ENCODE results near the gene RACGAP1. TPM values are rescaled to one million over a fixed set of nuclear protein-coding genes. Genes with fewer than 3 reads are reported as not detected.

The RACGAP1 gene
- polyA plus RNA-seq, 4 donors: 3.5 to 25.9 (median 14.4) TPM

- no peaks in the 10 kb centered on the region for H3K9me3 ChIP-seq (ENCODE audit: control insufficient read depth in 2 of 2, insufficient read depth in 1 of 2, low read depth in 1 of 2, low read length in 1 of 2)
- DNase-seq (no peak), FAIRE-seq (no peak)
- 87 to 91% (median 89%) methylated on average over 6 of the region's 6 CpGs for WGBS, 3 donors
- H3K4me3 ChIP-seq (ENCODE audit: low read depth in 1 of 3, low read length in 3 of 3): no peak overlapping the region
- peaks cover 0 to 5% (median 0%) of the 10 kb centered on the region in 3 donors for H3K4me1 ChIP-seq (ENCODE audit: control insufficient read depth in 3 of 3, insufficient read depth in 2 of 3, low read depth in 1 of 3, low read length in 2 of 3)
- H3K27ac ChIP-seq (ENCODE audit: low read depth in 1 of 3, low read length in 2 of 3): no peak overlapping the region
- no peaks in the 10 kb centered on the region for H3K36me3 ChIP-seq (ENCODE audit: control insufficient read depth in 3 of 3, insufficient read depth in 2 of 3, low read depth in 1 of 3, low read length in 3 of 3)
- H3K27me3 ChIP-seq (ENCODE audit: control insufficient read depth in 3 of 3, insufficient read depth in 3 of 3, low read length in 3 of 3): peaks cover 0 to 3% (median 0%) of the 10 kb centered on the region in 3 donors
Measured at GRCh38 chr12:50042693-50043092, 17.4 kb upstream of the RACGAP1 start.

DNA sequence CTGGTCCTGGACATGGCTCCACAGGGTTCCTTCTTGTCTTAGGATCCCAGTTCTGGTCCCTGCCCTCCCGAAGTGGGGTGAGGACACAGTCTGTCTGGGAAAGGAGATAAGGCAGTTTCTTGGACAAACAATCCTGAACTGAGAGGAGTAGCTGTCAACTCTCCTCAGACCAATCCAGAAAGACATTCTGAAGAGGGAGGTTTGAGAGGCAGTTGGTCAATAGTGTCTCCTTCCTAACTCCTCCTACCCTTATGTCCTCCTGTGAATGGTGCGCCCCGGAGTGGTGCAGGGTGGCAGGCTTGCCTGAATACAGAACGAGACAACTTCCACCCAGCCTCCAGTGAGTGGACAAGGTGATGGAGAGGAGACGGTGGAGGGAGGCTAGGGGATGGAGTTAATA is 16.7 kb upstream of the RACGAP1 start:
- Histone ChIP-seq H3K27me3 (ENCODE audit: control insufficient read depth in 3 of 3, insufficient read depth in 3 of 3, low read length in 3 of 3) (no peaks in the 10 kb centered on the region), H3K4me3 (ENCODE audit: low read depth in 1 of 3, low read length in 3 of 3) (no peak overlapping the region), H3K27ac (ENCODE audit: low read depth in 1 of 3, low read length in 2 of 3) (no peak overlapping the region), H3K36me3 (ENCODE audit: control insufficient read depth in 3 of 3, insufficient read depth in 2 of 3, low read depth in 1 of 3, low read length in 3 of 3) (no peaks in the 10 kb centered on the region), H3K4me1 (ENCODE audit: control insufficient read depth in 3 of 3, insufficient read depth in 2 of 3, low read depth in 1 of 3, low read length in 2 of 3) (peaks cover 0 to 5% (median 0%) of the 10 kb centered on the region in 3 donors), H3K9me3 (ENCODE audit: control insufficient read depth in 2 of 2, insufficient read depth in 1 of 2, low read depth in 1 of 2, low read length in 1 of 2) (no peaks in the 10 kb centered on the region)
- DNase-seq (no peak), FAIRE-seq (no peak)
- 73 to 82% (median 74%) methylated on average over 5 of the region's 5 CpGs for WGBS, 3 donors

DNA sequence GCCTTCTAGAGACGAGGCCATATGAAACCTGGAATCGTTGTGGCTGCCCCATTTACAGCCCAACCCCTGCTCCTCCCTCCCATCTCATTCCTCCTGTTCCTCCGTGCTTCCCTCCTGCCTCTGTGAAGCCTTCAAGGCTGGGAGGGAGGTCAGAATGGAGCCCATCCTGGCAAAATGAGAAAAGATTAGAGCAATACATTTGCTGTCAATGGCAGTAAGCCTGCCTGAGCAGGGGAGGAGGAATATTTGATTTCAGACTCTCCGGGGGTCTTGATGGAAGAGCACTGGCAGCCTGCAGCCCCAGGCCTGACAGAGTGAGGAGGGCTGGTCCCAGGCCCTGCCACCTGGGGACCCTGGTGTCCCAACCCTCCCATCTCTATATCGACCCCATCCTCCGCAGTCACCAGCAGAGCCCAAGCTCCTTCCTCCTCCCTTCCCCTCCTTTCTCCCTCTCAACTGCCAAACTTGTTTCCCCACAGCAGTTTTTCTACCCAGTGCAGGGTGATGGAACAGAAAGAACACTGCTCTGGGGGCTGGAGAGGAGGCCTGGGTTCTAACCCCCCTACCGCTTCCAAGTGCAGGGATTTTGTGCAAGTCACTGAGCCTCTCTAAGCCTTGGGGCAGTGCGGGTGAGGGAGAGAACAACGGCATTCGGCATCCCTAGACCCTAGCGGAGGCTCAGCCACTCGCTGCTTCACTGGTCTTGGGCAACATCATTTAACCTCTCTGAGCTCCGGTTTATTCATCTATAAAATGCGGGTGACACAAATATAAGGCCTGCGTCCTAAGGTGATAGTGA is 16.0 kb upstream of the RACGAP1 start:
- no peak overlapping the region for H3K4me3 ChIP-seq (ENCODE audit: low read depth in 1 of 3, low read length in 3 of 3)
- H3K9me3 ChIP-seq (ENCODE audit: control insufficient read depth in 2 of 2, insufficient read depth in 1 of 2, low read depth in 1 of 2, low read length in 1 of 2): no peaks in the 10 kb centered on the region
- no peak overlapping the region for H3K27ac ChIP-seq (ENCODE audit: low read depth in 1 of 3, low read length in 2 of 3)
- no peaks in the 10 kb centered on the region for H3K36me3 ChIP-seq (ENCODE audit: control insufficient read depth in 3 of 3, insufficient read depth in 2 of 3, low read depth in 1 of 3, low read length in 3 of 3)
- DNase-seq (no peak), FAIRE-seq (no peak)
- H3K4me1 ChIP-seq (ENCODE audit: control insufficient read depth in 3 of 3, insufficient read depth in 2 of 3, low read depth in 1 of 3, low read length in 2 of 3): peaks cover 0 to 5% (median 0%) of the 10 kb centered on the region in 3 donors
- H3K27me3 ChIP-seq (ENCODE audit: control insufficient read depth in 3 of 3, insufficient read depth in 3 of 3, low read length in 3 of 3): peaks cover 0 to under 1% (median 0%) of the 10 kb centered on the region in 3 donors
- 79 to 85% (median 81%) methylated on average over 15 of the region's 15 CpGs for WGBS, 3 donors

- FAIRE-seq (no peak), DNase-seq (no peak)
- H3K4me3 ChIP-seq (ENCODE audit: low read depth in 1 of 3, low read length in 3 of 3): no peak overlapping the region
- H3K36me3 ChIP-seq (ENCODE audit: control insufficient read depth in 3 of 3, insufficient read depth in 2 of 3, low read depth in 1 of 3, low read length in 3 of 3): no peaks in the 10 kb centered on the region
- H3K27ac ChIP-seq (ENCODE audit: low read depth in 1 of 3, low read length in 2 of 3): no peak overlapping the region
- H3K27me3 ChIP-seq (ENCODE audit: control insufficient read depth in 3 of 3, insufficient read depth in 3 of 3, low read length in 3 of 3): peaks cover 0 to 4% (median 0%) of the 10 kb centered on the region in 3 donors
- no peaks in the 10 kb centered on the region for H3K9me3 ChIP-seq (ENCODE audit: control insufficient read depth in 2 of 2, insufficient read depth in 1 of 2, low read depth in 1 of 2, low read length in 1 of 2)
- 73 to 79% (median 73%) methylated on average over 4 of the region's 4 CpGs for WGBS, 3 donors
- H3K4me1 ChIP-seq (ENCODE audit: control insufficient read depth in 3 of 3, insufficient read depth in 2 of 3, low read depth in 1 of 3, low read length in 2 of 3): peaks cover 0 to 5% (median 0%) of the 10 kb centered on the region in 3 donors
Measured at GRCh38 chr12:50040657-50041056, 15.4 kb upstream of the RACGAP1 start.

DNA sequence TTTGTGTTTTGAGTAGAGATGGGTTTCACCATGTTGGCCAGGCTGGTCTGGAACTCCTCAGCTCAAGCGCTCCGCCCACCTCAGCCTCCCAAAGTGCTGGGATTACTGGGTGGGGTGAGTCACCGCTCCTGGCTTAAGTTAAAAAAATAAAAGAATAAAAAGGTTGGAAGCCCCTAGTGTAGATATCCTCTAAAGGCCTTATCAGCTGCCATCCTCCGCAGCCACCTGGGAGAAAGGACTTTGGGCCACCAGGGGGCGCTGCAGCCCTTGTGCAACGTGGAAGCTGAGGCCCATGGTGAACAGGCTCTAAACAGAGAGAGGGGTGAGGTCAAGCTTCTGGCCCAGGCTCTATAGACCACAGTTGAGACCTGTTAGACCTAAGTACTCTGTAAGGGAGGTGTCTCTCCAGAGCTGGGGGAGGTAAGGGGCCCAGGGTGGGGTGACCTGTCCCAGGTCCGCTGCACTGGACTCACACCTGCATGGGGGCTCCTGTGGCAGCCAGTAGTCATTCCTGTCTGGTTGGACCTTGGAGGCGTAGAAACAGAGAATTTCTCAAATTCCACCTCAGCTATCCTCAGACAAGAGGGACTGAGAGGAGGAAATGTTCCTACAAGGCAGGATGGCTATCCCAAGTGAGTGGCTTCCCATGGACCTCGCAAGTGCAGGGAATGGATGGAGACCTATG is 14.0 kb upstream of the RACGAP1 start:
- Histone ChIP-seq H3K4me1 (ENCODE audit: control insufficient read depth in 3 of 3, insufficient read depth in 2 of 3, low read depth in 1 of 3, low read length in 2 of 3) (peaks cover 0 to 5% (median 0%) of the 10 kb centered on the region in 3 donors), H3K36me3 (ENCODE audit: control insufficient read depth in 3 of 3, insufficient read depth in 2 of 3, low read depth in 1 of 3, low read length in 3 of 3) (no peaks in the 10 kb centered on the region), H3K27ac (ENCODE audit: low read depth in 1 of 3, low read length in 2 of 3) (no peak overlapping the region), H3K9me3 (ENCODE audit: control insufficient read depth in 2 of 2, insufficient read depth in 1 of 2, low read depth in 1 of 2, low read length in 1 of 2) (no peaks in the 10 kb centered on the region), H3K27me3 (ENCODE audit: control insufficient read depth in 3 of 3, insufficient read depth in 3 of 3, low read length in 3 of 3) (peaks cover 0 to 4% (median 0%) of the 10 kb centered on the region in 3 donors), H3K4me3 (ENCODE audit: low read depth in 1 of 3, low read length in 3 of 3) (no peak overlapping the region)
- 48 to 50% (median 50%) methylated on average over 9 of the region's 9 CpGs for WGBS, 3 donors
- DNase-seq: peak; percentile 74 to 88
- no peak for FAIRE-seq

DNA sequence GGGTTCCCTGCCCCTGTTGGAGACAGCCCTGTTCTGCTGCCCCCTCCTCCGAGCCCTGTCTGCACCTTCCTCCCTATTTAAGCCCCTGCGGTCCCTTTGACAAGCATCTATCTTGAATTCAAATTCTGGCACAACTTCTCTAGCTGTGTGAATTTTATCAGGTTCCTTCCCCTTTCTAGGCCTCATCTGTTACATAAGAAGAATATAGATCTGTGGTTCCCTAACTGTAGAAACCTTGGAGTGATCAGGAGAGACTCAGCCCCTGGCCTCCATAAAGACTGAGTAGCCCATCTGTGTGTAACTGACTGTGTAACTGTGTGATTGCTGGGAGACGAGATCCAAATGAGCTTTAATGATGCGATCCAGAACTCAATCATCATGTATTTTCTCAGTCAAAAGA is 13.0 kb upstream of the RACGAP1 start:
- peaks cover 0 to 4% (median 0%) of the 10 kb centered on the region in 3 donors for H3K27me3 ChIP-seq (ENCODE audit: control insufficient read depth in 3 of 3, insufficient read depth in 3 of 3, low read length in 3 of 3)
- H3K4me3 ChIP-seq (ENCODE audit: low read depth in 1 of 3, low read length in 3 of 3): no peak overlapping the region
- 86 to 93% (median 88%) methylated on average over 4 of the region's 4 CpGs for WGBS, 3 donors
- no peaks in the 10 kb centered on the region for H3K36me3 ChIP-seq (ENCODE audit: control insufficient read depth in 3 of 3, insufficient read depth in 2 of 3, low read depth in 1 of 3, low read length in 3 of 3)
- FAIRE-seq (no peak), DNase-seq (no peak)
- no peaks in the 10 kb centered on the region for H3K9me3 ChIP-seq (ENCODE audit: control insufficient read depth in 2 of 2, insufficient read depth in 1 of 2, low read depth in 1 of 2, low read length in 1 of 2)
- no peak overlapping the region for H3K27ac ChIP-seq (ENCODE audit: low read depth in 1 of 3, low read length in 2 of 3)
- peaks cover 0 to 5% (median 0%) of the 10 kb centered on the region in 3 donors for H3K4me1 ChIP-seq (ENCODE audit: control insufficient read depth in 3 of 3, insufficient read depth in 2 of 3, low read depth in 1 of 3, low read length in 2 of 3)

GRCh38 chr12:50032854-50033581 is 7.7 kb upstream of the RACGAP1 start:
- Histone ChIP-seq H3K27me3 (ENCODE audit: control insufficient read depth in 3 of 3, insufficient read depth in 3 of 3, low read length in 3 of 3) (peaks cover 0 to 6% (median 0%) of the 10 kb centered on the region in 3 donors), H3K27ac (ENCODE audit: low read depth in 1 of 3, low read length in 2 of 3) (peak overlapping the region in 1 of 3 donors; percentile 79), H3K4me1 (ENCODE audit: control insufficient read depth in 3 of 3, insufficient read depth in 2 of 3, low read depth in 1 of 3, low read length in 2 of 3) (no peaks in the 10 kb centered on the region), H3K4me3 (ENCODE audit: low read depth in 1 of 3, low read length in 3 of 3) (peak overlapping the region in 2 of 3 donors; percentile 20 to 31), H3K36me3 (ENCODE audit: control insufficient read depth in 3 of 3, insufficient read depth in 2 of 3, low read depth in 1 of 3, low read length in 3 of 3) (no peaks in the 10 kb centered on the region), H3K9me3 (ENCODE audit: control insufficient read depth in 2 of 2, insufficient read depth in 1 of 2, low read depth in 1 of 2, low read length in 1 of 2) (no peaks in the 10 kb centered on the region)
- DNase-seq (peak in 1 of 2 donors; percentile 26), FAIRE-seq (no peak)
- 14 to 35% (median 26%) methylated on average over 26 to 37 of the region's 37 CpGs for WGBS, 3 donors

- H3K4me3 ChIP-seq (ENCODE audit: low read depth in 1 of 3, low read length in 3 of 3): peak overlapping the region in 2 of 3 donors; percentile 20 to 31
- DNase-seq (no peak), FAIRE-seq (no peak)
- no peak overlapping the region for H3K27ac ChIP-seq (ENCODE audit: low read depth in 1 of 3, low read length in 2 of 3)
- H3K9me3 ChIP-seq (ENCODE audit: control insufficient read depth in 2 of 2, insufficient read depth in 1 of 2, low read depth in 1 of 2, low read length in 1 of 2): no peaks in the 10 kb centered on the region
- no peaks in the 10 kb centered on the region for H3K36me3 ChIP-seq (ENCODE audit: control insufficient read depth in 3 of 3, insufficient read depth in 2 of 3, low read depth in 1 of 3, low read length in 3 of 3)
- H3K27me3 ChIP-seq (ENCODE audit: control insufficient read depth in 3 of 3, insufficient read depth in 3 of 3, low read length in 3 of 3): peaks cover 0 to 6% (median 0%) of the 10 kb centered on the region in 3 donors
- 24 to 40% (median 25%) methylated on average over 21 of the region's 21 CpGs for WGBS, 3 donors
- no peaks in the 10 kb centered on the region for H3K4me1 ChIP-seq (ENCODE audit: control insufficient read depth in 3 of 3, insufficient read depth in 2 of 3, low read depth in 1 of 3, low read length in 2 of 3)
Measured at GRCh38 chr12:50032515-50032853, 7.2 kb upstream of the RACGAP1 start.

All from small intestine (tissue), 7 donors.